Stimulated activated CD4-positive, alpha-beta T cell treated with anti-CD3 and anti-CD28 coated beads, Interleukin-4, amount 100 ng/mL, for 4 hours (primary cell): ENCODE data around the gene JAKMIP1.
"Not testable (repeated sequence)": the region's sequence is repeated elsewhere in the genome, so short reads cannot be mapped to it uniquely, and the experiment has no call there.

Source experiments
- DNase-seq, 2 experiments: peaks; one replicate each; pipeline ENCODE4 v3.0.0-alpha.2; 2020

JAKMIP1 gene

DNA sequence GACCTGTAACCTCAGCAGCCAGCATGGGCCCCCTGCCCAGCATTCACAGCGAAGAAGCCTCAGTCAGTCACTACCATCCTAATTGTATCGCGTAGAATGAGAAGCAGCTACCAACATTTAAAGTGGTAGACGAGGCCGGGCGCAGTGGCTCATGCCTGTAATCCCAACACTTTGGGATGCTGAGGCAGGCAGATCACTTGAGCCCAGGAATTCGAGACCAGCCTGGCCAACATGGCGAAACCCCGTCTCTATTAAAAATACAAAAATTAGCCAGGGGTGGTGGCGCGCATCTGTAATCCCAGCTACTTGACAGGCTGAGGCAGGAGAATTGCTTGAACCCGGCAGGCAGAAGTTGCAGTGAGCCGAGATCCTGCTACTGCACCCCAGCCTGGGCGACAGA is 59.3 kb downstream of the JAKMIP1 start:
- DNase-seq: not testable (repeated sequence)

DNA sequence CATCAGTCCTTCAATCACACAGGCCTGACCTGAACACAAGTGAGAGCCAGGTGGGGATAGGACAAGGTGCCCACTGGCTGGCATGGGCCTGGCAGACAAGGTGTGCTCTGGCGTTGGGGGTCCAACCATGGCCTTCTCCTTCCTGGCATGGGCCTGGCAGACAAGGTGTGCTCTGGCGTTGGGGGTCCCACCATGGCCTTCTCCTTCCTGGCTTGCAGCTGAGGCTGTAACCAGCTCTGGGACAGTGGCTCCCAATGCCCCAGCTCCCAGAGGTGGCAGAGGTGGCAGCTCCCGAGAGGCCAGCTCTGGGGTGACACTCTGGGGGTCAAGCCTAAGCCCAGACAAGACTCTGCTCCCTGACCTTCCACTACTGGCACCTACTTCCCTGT is 62.6 kb downstream of the JAKMIP1 start:
- no peak for DNase-seq

DNA sequence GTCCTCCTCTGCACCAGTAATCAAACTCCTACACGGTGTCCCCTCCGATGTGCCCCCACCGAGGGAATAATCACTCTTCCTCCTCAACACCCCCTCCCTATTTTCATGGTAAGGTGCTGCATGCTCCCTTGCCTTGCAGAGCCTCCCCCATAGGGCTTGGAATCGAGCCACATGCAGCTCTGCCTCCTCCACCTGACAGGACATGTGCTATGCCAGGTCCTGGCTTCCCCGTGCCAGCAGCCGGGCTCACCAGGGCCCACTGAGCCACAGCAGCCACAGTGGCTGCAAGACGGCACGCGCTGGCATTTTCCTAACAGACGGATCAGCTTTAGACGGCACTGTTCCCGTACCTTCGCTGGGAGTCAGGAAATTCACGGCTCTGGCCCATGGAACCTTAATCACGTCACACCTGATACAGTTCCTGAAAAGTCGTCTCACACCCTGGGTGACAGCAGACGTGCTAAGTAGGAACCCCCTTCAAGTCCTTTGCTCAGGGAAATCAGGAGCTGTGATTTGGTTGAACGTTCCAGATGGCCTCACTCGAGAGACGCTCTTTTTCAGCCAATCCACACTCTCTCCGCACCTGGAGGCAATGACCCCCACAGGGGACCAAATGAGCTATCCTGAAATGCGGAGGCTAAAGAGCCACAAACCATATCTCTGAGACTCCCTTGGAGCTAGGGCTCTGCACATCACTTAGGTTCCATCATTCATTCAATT is 63.2 kb downstream of the JAKMIP1 start:
- DNase-seq: no peak

DNA sequence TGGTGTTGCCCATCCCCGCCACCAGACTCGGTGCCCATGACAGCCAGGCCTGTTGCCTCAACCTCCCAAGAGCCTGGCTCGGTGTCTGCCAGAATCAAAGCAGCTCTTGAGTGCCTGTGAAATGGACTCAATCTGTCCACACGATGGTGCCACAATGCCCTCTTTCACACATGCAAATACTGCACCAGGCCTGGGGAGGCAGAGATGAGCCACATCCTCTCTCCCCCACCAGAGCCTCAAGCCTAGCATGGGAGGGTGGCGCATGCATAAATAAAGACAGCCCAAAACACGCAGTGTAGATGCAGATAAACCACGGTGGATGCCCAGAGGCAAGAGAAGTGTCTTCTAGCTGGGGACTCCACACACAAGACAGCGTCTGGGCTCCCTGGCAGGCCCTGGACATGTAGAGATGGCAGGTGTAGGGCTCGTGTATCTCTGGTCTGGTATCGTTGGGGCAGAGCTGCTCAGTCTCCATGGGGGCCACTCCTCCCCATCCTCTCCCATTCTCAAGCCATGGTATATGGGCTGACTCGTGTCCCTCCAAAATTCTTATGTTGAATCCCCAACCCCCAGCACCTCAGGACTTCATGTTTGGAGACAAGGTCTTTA is 65.6 kb downstream of the JAKMIP1 start:
- DNase-seq: peak in 1 of 2 experiments; percentile 3

DNA sequence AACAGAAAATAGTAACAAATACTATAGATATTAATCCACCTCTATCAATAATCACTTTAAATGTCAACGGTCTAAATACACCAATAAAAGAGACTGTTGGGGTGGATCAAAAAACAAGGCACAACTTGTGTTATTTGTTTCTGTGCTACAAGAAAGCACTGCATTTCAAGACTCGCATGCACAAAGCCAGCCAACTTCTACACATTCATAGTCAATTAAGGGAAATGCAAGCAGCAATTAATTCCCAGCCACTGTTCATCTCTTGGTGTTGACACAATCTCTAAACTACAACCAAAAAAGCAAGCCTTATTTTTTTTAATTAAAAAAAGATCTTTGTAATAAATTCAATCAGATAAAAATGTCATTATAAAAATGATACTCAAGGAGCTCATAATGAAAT is 67.6 kb downstream of the JAKMIP1 start:
- DNase-seq: no peak

DNA sequence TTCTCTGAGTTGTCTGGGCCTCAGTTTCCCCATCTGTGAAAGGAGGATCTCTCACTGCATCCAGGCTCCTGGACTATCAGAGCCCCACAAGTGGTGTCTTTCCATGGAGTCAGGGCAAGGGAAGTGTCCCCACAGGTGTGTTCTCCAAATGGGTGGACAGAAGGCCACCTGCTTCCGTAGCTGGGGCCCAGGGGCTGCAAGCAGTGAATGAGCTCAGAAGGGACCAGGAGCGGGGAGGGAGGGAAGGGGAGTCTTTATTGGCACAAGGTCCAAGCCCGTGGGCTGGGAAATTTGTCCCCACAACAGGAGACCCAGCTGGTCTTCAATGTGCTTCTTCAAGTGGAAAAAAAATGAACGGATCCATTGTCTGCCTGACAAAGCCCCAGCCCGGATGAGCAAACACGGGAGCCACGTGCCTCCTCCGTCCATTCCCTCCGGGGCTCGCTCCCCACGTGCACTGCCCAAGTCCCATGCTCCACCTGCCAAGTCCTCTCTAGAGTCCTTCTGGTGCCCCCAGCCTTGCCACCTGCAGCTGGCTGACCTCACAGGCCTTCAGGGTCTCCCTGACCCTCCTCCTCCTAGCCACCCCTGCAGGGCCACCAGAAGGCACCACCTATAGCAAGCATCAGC is 72.0 kb downstream of the JAKMIP1 start:
- DNase-seq: no peak

DNA sequence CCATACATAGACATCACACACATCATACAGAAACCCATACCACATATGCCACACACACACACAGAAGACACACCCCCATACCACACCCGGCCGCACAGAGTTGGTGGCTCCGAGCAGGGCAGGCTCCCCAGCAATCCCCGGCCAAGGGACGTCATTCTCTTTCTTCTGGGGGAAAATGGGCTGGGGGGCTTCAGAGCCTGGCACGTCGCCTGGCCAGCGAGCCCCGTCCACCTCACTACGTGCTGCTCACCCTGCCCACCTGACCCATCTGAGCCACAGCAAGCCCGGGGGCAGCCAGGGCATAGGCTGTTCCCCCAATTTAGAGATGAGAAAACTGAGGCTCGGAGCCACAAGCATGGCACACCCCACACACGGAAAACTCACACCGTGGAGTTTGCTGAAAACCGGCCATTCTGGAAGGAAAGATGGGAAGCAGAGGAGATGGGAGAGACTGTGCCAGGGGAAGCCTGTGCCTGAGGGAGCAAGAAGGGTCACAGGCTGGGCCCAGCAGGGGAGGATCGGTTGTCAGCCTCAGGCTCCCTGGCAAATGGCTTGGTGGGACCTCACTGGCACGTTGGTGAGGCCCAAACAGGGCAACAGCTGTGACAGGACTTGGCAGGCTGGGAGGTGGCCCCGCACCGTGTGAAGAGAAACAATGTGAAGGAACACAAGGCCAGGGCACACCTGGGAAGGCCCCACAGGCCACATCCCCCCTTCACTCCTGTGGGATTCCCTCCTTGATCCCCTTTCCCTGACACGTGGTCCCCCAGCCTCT is 73.2 kb downstream of the JAKMIP1 start:
- DNase-seq: no peak

DNA sequence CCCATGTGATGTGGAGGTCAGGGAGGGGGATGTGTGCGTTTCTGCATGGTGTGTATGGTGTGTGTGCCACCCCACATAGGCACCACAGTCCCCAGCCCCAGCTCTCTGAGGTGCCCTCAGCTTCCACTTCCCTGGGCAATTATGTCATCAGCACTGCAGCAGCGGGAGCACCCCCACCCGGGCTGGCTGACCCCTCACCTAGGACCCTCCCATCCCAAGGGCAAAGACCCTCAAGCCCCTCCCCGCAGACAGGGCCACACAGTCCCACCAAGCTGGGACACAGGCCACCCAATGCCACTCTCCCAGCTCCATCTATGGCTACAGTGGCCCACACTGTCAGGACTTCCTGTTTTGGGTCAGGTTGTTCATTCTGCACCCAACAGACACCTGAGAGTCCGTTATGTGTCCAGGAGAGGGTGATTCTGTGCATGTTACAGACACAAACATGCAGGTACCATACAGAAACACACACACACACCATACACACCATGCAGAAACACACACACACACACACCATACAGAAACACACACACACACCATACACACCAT is 75.2 kb downstream of the JAKMIP1 start:
- DNase-seq: no peak

DNA sequence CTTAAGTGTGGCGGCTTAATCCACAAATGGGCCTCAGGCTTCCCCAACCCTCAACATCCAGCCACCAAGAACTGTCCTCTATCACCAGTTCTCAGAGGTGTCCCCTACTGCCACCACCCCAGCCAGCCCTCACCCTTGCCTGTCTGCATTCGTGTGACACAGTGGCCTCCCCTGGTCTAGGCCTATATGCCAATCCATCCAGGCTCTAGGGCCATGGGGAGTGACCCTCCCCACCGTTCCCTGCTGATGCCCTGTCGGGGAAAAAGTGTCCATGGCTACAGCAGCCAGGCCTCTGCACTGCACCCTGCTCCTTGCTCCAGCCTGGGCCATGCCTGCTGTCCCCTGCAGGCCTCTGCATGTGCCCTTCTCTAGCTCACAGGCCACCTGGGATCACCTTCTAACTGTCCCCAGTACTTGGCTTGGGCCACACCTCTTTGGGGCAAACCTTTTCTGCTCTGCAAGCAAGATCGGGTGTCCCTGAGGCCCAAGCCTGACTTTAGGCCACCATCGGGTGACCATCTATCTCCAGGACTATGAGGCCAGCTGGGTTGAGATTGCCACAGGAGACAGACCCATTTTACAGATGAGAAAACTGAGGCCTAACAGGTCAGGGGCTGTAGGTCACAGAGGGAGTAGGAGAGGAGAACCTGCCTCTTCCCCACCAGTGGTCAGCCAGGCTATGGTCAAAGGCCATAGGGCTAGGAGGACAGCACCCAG is 75.8 kb downstream of the JAKMIP1 start:
- no peak for DNase-seq

DNA sequence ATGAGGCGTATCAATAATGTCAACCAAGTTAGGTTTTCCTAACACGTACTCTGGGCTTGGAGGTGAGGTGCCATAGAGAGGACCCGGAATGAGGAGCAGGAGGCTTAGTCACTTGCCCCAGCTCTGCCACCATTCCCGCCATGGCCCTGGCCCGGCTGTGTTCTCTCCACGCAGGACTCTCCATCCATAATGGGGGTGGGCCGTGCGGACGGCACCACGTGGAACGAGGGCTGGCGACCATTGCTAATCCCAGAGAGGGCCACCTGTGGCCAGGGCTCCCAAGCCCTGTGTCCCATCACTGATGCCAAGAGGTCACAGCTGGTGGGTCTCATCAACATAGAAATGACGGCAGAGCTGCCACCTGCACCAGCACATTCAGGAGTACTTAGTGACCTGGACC is 76.4 kb downstream of the JAKMIP1 start:
- no peak for DNase-seq

DNA sequence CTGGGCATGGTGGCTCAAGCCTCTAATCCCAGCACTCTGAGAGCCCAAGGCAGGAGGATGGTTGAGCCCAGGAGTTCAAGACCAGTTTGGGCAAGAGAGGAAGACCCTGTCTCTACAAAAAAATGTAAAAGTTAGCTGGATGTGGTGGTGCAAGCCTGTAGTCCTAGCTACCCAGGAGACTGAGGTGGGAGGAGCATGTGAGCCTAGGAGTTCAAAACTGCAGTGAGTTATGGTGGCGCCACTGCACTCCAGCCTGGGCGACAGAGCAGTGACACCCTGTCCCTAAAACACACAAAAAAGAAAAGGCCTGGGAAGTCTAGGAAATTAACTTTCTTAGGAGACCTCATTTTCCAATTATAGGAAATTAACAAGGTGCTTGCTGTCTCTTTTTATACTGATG is 76.8 kb downstream of the JAKMIP1 start:
- no peak for DNase-seq

DNA sequence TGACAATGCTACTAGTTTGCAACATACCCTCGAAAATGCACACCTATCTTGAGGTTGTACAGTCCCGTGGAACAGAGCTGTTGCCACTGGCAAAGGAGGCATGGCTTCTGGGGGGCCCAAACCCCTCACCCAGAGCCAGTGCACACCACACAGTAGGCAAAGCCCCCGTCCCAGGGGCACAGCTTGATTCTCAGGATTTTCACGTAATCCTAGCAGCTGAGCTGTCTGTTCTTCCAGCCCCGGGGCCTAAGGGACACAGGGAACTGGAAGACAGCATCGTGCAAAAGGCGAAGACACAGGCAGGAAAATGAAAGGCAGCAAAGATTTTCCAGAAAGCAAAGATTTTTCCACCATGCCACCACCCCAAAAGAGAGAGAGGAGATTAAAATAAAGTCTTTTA is 77.2 kb downstream of the JAKMIP1 start:
- no peak for DNase-seq

DNA sequence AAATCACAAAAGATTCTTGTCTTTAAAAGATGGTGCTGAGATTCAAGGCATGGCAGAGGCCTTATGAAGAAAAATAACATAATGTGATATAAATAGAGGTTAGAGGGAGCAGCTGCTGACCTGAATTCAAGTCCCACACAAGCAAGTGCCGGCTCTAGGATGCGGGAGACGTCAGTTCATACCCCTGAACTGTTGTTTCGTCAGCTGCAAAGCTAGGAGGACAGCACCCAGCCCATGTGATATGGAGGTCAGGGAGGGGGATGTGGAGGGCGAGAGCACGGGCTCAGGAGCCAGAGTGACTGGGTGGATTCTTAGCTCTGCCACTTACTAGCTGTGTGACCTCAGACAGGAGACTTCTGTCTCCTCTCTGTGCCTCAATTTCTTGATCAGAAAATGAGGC is 77.9 kb downstream of the JAKMIP1 start:
- DNase-seq: no peak

DNA sequence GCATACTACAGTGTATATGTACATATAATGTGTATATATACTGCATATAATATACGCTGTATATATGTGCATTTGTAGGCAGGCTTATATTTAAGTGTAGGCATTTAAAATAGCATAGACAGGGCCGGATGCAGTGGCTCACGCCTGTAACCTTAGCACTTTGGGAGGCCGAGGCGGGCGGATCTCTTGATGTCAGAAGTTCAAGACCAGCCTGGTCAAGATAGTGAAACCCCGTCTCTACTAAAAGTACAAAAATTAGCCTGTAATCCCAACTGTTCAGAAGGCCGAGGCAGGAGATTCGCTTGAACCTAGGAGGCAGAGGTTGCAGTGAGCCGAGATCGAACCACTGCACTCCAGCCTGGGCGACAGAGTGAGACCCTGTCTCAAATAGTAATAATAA is 78.4 kb downstream of the JAKMIP1 start:
- DNase-seq: no peak

DNA sequence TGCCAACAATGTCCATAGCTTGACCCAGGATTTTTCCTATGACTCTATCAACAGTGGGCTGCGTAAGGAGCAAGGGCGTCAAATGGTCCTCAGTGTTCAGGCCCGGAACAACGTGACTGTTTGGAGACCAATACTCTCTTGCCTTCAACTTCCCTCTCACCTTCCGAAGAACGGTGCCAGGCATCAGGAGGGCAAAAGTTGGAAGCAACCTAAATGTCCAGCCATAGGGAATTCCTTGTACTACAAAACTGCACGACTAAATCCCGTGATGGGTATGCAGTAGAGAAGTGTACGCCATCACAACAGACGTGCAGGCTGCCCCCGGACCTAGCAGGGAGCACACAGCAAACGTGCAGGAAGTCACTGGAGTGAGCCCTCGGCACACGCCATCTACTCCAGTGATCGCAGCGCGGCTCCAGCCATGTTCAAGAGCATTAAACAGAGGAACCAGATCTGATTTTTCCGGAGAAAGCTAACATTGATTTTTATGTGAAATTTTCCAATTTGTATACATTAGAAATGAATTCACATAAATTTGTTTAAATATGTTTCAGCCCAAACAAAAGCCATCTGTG is 79.0 kb downstream of the JAKMIP1 start:
- no peak for DNase-seq

DNA sequence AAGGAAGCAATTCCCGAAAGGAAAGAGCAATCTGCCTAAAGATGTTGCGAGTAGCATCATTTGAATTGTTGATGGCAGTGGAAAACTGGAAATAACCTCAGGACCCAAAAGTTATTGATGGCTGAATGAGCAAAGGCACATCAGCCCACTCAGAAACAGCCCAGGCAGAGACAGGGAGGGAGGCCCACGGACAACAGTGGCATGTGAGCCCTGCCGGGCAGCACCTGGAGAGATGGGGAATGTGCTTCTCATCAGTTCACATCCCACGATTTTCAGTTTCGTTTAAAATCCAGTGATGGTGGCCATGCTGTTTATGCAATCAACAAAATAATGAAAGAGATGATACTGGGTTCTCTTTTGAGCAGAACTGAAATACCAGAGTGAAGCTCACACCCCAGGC is 80.0 kb downstream of the JAKMIP1 start:
- no peak for DNase-seq

DNA sequence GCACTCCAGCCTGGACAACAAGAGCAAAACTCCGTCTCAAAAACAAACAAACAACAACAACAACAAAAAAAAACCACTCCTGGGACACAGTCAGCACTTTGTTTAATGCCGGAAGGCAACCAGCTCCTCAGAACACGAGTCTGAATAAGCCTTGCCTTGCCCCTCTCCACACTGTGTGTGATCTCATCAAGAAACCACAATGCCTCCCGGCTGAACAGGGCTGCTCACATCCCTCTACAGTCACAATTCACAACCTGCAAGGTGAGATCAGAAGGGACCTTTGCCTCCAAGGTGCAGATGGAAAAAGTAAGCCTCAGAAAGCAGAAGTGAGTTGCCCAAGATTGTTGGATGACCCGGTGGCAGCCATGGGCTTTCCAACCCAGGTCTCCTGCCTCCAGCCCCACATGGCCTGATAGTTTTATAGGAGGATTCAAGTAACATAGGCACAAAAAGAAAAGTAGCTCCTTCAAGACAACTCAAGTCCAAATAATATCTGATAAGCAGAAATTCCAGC is 80.8 kb downstream of the JAKMIP1 start:
- no peak for DNase-seq

DNA sequence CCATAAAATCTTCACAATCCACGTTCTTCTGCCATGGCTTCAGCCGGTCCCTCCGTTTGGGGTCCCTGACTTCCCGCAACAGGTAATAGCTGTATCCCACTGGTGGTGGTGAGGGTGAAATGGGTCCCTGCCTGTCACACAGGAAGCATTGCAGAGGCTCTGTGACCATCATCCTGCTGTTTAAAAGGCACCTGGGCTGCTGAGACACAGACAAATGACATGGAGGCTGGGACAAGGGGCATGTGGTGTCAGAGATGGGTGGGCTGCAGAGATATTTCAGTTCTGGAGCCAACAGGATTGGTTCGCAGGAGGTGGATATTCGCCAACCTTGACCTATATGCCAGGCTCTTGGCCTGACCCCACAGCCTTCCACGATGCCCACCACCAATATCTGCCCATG is 82.1 kb downstream of the JAKMIP1 start:
- no peak for DNase-seq

DNA sequence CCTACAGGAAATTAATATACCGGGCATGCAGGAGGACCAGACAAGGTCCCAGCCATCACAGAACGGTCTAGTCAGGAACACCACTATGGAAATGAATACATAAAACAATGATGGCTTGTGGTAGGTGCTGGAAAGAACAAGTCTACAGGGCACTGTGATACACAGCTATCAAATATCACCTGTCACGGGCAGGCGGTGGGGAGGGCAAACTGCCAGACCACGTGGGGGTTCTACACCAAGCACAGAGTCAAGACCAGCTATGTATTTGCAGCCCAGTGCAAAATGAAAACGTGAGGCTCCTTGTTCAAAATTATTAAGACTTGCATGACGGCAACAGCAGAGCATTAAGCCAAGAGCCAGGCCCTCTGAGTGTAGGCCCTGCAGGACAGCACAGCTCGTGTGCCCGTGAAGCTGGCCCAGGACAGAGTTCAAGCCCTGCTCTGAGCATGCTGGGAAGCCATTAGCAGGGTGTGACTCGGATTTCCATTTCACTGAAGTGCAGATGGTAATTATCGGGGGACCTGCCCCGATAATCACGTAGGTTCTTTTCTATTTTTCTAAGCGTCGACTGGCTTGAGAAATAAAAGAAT is 83.6 kb downstream of the JAKMIP1 start:
- no peak for DNase-seq

DNA sequence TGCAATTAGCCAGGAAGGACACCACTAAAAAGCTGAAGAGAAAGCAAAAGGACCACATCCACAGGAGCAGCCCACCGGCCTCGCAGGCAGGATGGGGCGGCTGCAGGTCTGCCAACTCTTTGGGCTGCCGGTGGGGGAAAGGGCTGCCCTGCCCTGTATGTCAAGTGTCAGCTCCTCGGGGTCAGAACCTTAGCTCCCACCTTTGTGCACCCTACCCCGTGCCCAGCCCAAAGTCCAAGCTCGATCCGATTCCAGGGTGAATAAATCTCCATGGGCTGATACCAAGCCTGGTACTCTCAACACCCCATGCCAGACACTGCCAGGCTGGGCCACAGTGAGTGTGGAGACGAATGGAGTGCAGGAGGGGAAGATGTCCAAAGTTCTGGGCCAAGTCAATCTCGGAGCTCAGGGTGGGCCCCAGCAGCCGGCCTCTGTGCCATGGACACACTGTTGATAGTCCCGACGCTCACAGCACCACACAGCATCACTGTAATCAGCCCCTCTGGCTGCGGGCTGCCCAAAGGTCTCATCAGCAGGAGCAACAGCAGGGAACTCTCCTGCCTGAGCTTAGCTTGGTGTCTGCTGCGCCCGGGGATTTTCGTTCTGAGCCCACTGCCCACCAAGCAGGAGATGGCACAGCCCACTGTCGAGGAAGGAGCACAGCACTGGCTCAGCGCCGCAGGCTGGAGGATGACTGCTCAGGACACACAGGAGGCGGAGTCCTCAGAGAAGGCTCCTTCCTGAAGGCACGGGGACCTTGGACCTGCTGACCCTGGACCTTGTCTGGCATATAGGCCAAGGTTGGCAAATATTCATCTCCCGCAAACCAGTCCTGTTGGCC is 84.4 kb downstream of the JAKMIP1 start:
- no peak for DNase-seq

DNA sequence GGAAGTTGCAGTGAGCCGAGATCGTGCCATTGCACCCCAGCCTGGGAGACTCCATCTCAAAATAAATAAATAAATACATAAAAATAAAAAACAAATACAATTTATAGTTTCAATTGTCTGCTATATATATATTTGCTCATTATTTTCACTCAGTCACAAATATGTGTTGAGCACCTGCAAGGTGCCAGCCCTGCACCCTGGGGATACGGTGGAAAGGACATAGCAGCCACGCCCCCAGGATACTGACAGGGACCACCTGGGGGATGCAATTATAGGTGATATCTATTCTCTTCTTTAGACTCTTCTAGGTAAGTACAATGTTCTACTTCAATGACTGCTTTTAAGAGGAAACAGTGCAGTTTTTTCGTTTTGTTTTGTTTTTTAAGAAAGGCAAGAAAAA is 85.0 kb downstream of the JAKMIP1 start:
- no peak for DNase-seq
